GM12892 (cell line): ENCODE measurements around the gene MYO18A.

Experiments used
- POLR2AphosphoS5 ChIP-seq: IDR thresholded peaks from 2 replicates; pipeline ENCODE4 v1.6.1; 2011; ENCODE audit warnings: low read depth, low read length, control low read depth
- TAF1 ChIP-seq: IDR thresholded peaks from 2 replicates; pipeline ENCODE4 v1.6.1; 2011; ENCODE audit warnings: low read depth, mild to moderate bottlenecking, control low read depth, low read length, borderline replicate concordance

DNA sequence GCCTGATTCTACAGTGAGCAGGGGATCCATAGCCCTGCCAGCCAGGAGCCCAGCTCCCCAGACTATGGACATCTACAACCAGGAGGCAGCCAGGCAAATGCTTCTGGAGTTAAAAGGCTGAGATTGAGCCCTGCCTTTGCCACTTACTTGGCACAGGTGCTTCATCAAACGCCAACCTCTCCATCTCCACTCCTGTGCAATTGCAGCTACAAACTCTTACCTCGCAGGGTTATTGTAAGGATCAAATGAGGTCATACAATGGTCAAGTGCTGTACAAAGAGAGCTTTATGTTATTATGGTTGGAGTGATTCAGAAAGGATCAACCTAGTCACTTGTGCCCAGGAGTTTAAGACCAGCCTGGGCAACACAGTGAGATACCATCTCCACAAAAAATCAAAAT lies 9.8 kb upstream of the MYO18A start:
- TF ChIP-seq POLR2AphosphoS5 (no peak), TAF1 (no peak)
